DND-41 (cell line): ENCODE data around the gene ZFP57.

Source experiments
- ATAC-seq: fragments of 200-7000 bp; cut with Tn5 transposase; 3 replicates; pipeline ENCODE4 v1.9.1; 2021; ENCODE audit warnings: low read depth; ENCODE audit not compliant: insufficient read depth
- DNase-seq: peaks from one replicate; pipeline ENCODE4 v3.0.0-alpha.2; 2020
- H2AFZ ChIP-seq: 2 replicates; pipeline ENCODE4 v1.6.0; 2012; ENCODE audit warnings: low read depth, low read length
- H3K27ac ChIP-seq: 2 replicates; pipeline ENCODE4 v1.5.1; 2012; ENCODE audit warnings: low read length, inconsistent platforms
- H3K27me3 ChIP-seq: fragments of 200-600 bp; sonication (generic); 2 replicates; pipeline ENCODE4 v1.6.0; 2012; ENCODE audit warnings: low read length, mild to moderate bottlenecking, inconsistent platforms; ENCODE audit not compliant: insufficient read depth, poor library complexity
- H3K36me3 ChIP-seq: 2 replicates; pipeline ENCODE4 v1.5.1; 2012; ENCODE audit warnings: low read length, inconsistent platforms; ENCODE audit not compliant: insufficient read depth
- H3K4me1 ChIP-seq: 2 replicates; pipeline ENCODE4 v1.5.1; 2012; ENCODE audit warnings: mild to moderate bottlenecking, low read length; ENCODE audit not compliant: insufficient read depth
- H3K4me2 ChIP-seq: 2 replicates; pipeline ENCODE4 v1.6.0; 2012; ENCODE audit warnings: mild to moderate bottlenecking, moderate library complexity, low read length, inconsistent platforms; ENCODE audit not compliant: insufficient read depth
- H3K4me3 ChIP-seq, 2 experiments: fragments of 200-600 bp in 1 of 2; shearing (Covaris generic) in 1 of 2; 2 replicates each; pipeline ENCODE4 v1.5.1; 2012 to 2016; ENCODE audit warnings: inconsistent platforms in 2 of 2, low read length in 2 of 2, mild to moderate bottlenecking in 2 of 2, low read depth in 1 of 2, moderate library complexity in 1 of 2
- H3K79me2 ChIP-seq: 2 replicates; pipeline ENCODE4 v1.6.0; 2012; ENCODE audit warnings: low read length, inconsistent platforms; ENCODE audit not compliant: insufficient read depth
- H3K9ac ChIP-seq: 2 replicates; pipeline ENCODE4 v1.6.0; 2012; ENCODE audit warnings: low read depth, mild to moderate bottlenecking, inconsistent platforms, low read length, moderate library complexity
- H3K9me3 ChIP-seq: 2 replicates; pipeline ENCODE4 v1.5.1; 2012; ENCODE audit warnings: low read length, moderate library complexity, mild to moderate bottlenecking, inconsistent platforms; ENCODE audit not compliant: insufficient read depth, severe bottlenecking
- H4K20me1 ChIP-seq: 2 replicates; pipeline ENCODE4 v1.6.0; 2012; ENCODE audit warnings: low read length; ENCODE audit not compliant: insufficient read depth
- EZH2 ChIP-seq: IDR thresholded peaks from 3 replicates; pipeline ENCODE4 v1.6.1; 2012; ENCODE audit warnings: borderline replicate concordance, low read depth, mild to moderate bottlenecking, moderate library complexity, low read length, inconsistent platforms; ENCODE audit not compliant: severe bottlenecking
- TF ChIP-seq, protein P1 (sequence below): IDR thresholded peaks from 2 replicates; pipeline ENCODE4 v1.5.1; 2012; ENCODE audit warnings: borderline replicate concordance, low read length, moderate library complexity, mild to moderate bottlenecking; ENCODE audit not compliant: poor library complexity, severe bottlenecking; ENCODE audit errors: extremely low read depth

Gene ZFP57

DNA sequence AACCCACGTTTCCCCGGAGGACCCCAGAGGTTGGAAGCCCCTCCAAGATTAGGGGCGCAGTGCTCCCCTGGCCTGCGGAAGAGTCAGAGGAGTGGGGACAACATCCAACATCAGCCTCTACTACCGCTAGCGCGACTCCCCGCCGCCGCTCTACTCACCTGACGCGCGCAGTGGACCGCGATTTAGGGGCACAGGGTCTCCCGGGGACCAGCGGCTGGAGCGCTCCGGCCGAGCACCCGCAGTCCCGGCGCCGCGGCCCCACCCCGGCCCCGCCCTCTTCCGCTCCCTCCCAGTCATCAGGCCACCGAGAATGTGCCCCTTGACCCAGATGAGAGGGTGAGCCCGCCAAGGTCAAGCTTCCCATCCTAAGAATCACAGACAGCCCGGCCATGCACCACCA, at the start of gene ZFP57:
Gene ZFP57, minus strand, starts transcription at position 249 of the 400 bp plus-strand sequence. CDS start 4,149 bp downstream, outside the sequence.
- TF ChIP-seq, protein P1, sequence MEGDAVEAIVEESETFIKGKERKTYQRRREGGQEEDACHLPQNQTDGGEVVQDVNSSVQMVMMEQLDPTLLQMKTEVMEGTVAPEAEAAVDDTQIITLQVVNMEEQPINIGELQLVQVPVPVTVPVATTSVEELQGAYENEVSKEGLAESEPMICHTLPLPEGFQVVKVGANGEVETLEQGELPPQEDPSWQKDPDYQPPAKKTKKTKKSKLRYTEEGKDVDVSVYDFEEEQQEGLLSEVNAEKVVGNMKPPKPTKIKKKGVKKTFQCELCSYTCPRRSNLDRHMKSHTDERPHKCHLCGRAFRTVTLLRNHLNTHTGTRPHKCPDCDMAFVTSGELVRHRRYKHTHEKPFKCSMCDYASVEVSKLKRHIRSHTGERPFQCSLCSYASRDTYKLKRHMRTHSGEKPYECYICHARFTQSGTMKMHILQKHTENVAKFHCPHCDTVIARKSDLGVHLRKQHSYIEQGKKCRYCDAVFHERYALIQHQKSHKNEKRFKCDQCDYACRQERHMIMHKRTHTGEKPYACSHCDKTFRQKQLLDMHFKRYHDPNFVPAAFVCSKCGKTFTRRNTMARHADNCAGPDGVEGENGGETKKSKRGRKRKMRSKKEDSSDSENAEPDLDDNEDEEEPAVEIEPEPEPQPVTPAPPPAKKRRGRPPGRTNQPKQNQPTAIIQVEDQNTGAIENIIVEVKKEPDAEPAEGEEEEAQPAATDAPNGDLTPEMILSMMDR: no peak
- TF ChIP-seq EZH2: no peak
- no peaks in the 10 kb centered on the region for H4K20me1 ChIP-seq
- no peak within 1 kb of the TSS for H3K27ac ChIP-seq
- no peak within 1 kb of the TSS for H3K4me3 ChIP-seq
- H3K36me3 ChIP-seq: no peaks in the 10 kb centered on the region
- no peak within 1 kb of the TSS for H3K4me2 ChIP-seq
- no peaks in the 10 kb centered on the region for H3K9me3 ChIP-seq
- H2AFZ ChIP-seq: no peak within 1 kb of the TSS
- no peaks in the 10 kb centered on the region for H3K79me2 ChIP-seq
- no peak for DNase-seq
- peaks cover 7% of the 10 kb centered on the region for H3K27me3 ChIP-seq
- H3K9ac ChIP-seq: no peak within 1 kb of the TSS
- no peaks in the 10 kb centered on the region for H3K4me1 ChIP-seq
- no peak for ATAC-seq

DNA sequence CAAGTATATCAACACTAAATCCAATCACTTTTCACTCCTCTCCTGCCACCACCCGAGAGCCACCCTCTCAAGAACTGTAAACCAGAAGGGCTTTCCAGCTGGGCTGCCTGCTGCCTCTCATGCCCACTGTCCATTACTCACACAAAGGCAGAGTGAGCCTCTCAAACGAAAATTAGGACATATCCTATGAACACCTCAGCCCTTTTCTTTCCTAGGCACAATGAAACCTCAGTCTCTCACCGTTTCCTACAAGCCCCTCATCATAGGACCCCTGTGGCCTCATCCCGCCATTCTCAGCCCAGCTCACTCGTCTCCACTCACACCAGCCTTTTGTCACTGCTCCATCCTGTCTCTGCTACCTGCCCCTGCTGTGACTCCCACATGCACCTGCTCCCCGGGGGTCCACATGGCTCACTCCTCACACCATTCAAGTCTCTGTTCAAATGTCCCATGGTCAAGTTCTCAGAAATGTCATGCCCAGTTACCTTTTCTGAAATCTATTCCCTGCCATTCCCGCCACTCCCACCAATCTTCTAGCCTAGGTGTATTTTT, 49.7 kb upstream of the ZFP57 start:
- no peak overlapping the region for H3K4me3 ChIP-seq
- H3K9ac ChIP-seq: no peak overlapping the region
- H3K36me3 ChIP-seq: no peaks in the 10 kb centered on the region
- H2AFZ ChIP-seq: no peak overlapping the region
- no peak for DNase-seq
- H3K9me3 ChIP-seq: no peaks in the 10 kb centered on the region
- peaks cover 11% of the 10 kb centered on the region for H3K27me3 ChIP-seq
- no peak overlapping the region for H3K27ac ChIP-seq
- H4K20me1 ChIP-seq: no peaks in the 10 kb centered on the region
- H3K4me1 ChIP-seq: no peaks in the 10 kb centered on the region
- no peak overlapping the region for H3K4me2 ChIP-seq
- TF ChIP-seq EZH2: no peak
- TF ChIP-seq, protein P1: no peak
- ATAC-seq: no peak
- H3K79me2 ChIP-seq: no peaks in the 10 kb centered on the region

DNA sequence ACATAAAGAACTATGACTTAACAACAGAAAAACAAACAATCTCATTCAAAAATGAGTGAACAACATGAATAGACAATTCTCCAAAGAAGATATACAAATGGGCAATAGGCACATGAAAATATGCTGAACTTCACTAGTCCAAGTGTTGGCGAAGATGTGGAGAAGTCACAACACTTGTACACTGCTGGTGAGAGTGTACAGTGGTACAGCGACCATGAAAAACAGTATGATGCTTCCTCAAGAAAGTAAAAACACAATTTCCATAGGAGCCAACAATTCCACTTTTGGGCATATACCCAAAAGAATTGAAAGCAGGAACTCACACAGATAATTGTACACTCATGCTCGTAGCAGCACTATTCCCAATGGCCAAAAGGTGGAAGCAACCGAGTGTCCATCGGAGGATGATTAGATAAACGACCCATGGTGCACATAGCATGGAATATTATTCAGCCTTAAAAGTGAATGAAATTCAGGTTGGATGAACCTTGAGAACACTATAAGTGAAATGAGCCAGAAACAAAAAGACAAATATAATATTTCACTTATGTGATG, 48.9 kb upstream of the ZFP57 start:
- Histone ChIP-seq H3K27me3 (peaks cover 11% of the 10 kb centered on the region), H3K4me2 (no peak overlapping the region), H3K4me3 (no peak overlapping the region), H3K4me1 (no peaks in the 10 kb centered on the region), H3K36me3 (no peaks in the 10 kb centered on the region), H3K79me2 (no peaks in the 10 kb centered on the region), H2AFZ (no peak overlapping the region), H3K9me3 (no peaks in the 10 kb centered on the region), H3K9ac (no peak overlapping the region), H3K27ac (no peak overlapping the region), H4K20me1 (no peaks in the 10 kb centered on the region)
- ATAC-seq (no peak), DNase-seq (no peak)
- TF ChIP-seq, protein P1: no peak
- TF ChIP-seq EZH2: no peak

DNA sequence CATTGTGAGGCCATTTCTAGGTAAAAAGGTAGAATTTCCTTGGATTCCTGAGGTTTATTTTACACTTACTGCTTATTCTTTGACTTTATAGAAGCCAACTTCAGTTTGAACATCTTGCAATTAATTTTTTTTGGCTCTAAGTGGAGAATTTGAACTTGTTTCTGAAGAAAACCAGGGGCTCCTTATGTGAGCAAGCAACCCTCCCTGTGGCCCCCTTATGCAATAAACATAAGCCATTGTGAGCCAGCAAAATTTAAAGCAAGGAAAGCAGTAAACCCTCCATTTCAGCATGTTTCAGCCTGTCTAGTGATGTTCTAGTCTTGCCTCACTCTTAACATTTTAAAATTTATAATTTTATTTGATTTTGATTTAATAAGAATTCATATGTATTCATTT, 47.9 kb upstream of the ZFP57 start:
- no peak overlapping the region for H3K4me2 ChIP-seq
- TF ChIP-seq, protein P1: no peak
- no peak for TF ChIP-seq EZH2
- H2AFZ ChIP-seq: no peak overlapping the region
- H3K36me3 ChIP-seq: no peaks in the 10 kb centered on the region
- no peak overlapping the region for H3K9ac ChIP-seq
- no peaks in the 10 kb centered on the region for H3K9me3 ChIP-seq
- H3K27ac ChIP-seq: no peak overlapping the region
- H3K27me3 ChIP-seq: peaks cover 7% of the 10 kb centered on the region
- ATAC-seq (no peak), DNase-seq (no peak)
- H3K4me3 ChIP-seq: no peak overlapping the region
- no peaks in the 10 kb centered on the region for H4K20me1 ChIP-seq
- no peaks in the 10 kb centered on the region for H3K79me2 ChIP-seq
- no peaks in the 10 kb centered on the region for H3K4me1 ChIP-seq
